T-helper 2 cell treated with Interferon-gamma antibody and Interleukin-4, amounts not matched to agents 100 ng/mL and 5 ng/mL, for 36 hours (primary cell): ENCODE results near the gene PLCXD3. TPM values are rescaled to one million over a fixed set of nuclear protein-coding genes. Genes with fewer than 3 reads are reported as not detected.
"Not testable (repeated sequence)": the region's sequence is repeated elsewhere in the genome, so short reads cannot be mapped to it uniquely, and the experiment has no call there.

Experiments
- intact Hi-C: fragments of 100-400 bp; cut with micrococcal nuclease; formaldehyde crosslinking; loops from one replicate; pipeline ENCODE4 v1.15.1; 2023
- total RNA-seq: library from RNA; stranded (reverse); gene quantifications from 2 replicates; pipeline ENCODE4 v1.2.3, GENCODE V29; 2022

PLCXD3 gene
- total RNA-seq, 1 donor from 2014 or later = not detected

GRCh38 chr5:41356786-41357185, 153.6 kb downstream of the PLCXD3 start:
- intact Hi-C loops = no loop called here

GRCh38 chr5:41349846-41350245, 160.6 kb downstream of the PLCXD3 start:
- intact Hi-C loops = no loop called here

- intact Hi-C loops = no loop called here
Measured at GRCh38 chr5:41347569-41347968, 162.8 kb downstream of the PLCXD3 start.

GRCh38 chr5:41346609-41347008, 163.8 kb downstream of the PLCXD3 start:
- intact Hi-C loops = no loop called here

- intact Hi-C loops = no loop called here
Measured at GRCh38 chr5:41345295-41345694, 165.1 kb downstream of the PLCXD3 start.

GRCh38 chr5:41339339-41339738, 171.1 kb downstream of the PLCXD3 start:
- intact Hi-C loops = no loop called here

- intact Hi-C loops = no loop called here
Measured at GRCh38 chr5:41338136-41338675, 172.2 kb downstream of the PLCXD3 start.

- intact Hi-C loops = no loop called here
Measured at GRCh38 chr5:41337724-41338123, 172.7 kb downstream of the PLCXD3 start.

- intact Hi-C loops = no loop called here
Measured at GRCh38 chr5:41337216-41337615, 173.2 kb downstream of the PLCXD3 start.

GRCh38 chr5:41336471-41336870, 173.9 kb downstream of the PLCXD3 start:
- intact Hi-C loops = no loop called here

GRCh38 chr5:41335596-41336181, 174.7 kb downstream of the PLCXD3 start:
- intact Hi-C loops = no loop called here

GRCh38 chr5:41334758-41335157, 175.6 kb downstream of the PLCXD3 start:
- intact Hi-C loops = no loop called here

GRCh38 chr5:41334221-41334620, 176.2 kb downstream of the PLCXD3 start:
- intact Hi-C loops = no loop called here

- intact Hi-C loops = no loop called here
Measured at GRCh38 chr5:41325074-41325473, 185.3 kb downstream of the PLCXD3 start.

- intact Hi-C loops = not testable (repeated sequence)
Measured at GRCh38 chr5:41322826-41323225, 187.6 kb downstream of the PLCXD3 start.

- intact Hi-C loops = no loop called here
Measured at GRCh38 chr5:41312478-41313060, 197.8 kb downstream of the PLCXD3 start.

GRCh38 chr5:41312066-41312465, 198.3 kb downstream of the PLCXD3 start:
- intact Hi-C loops = no loop called here

- intact Hi-C loops = no loop called here
Measured at GRCh38 chr5:41309275-41309674, 201.1 kb downstream of the PLCXD3 start.

GRCh38 chr5:41306005-41306404, 204.4 kb downstream of the PLCXD3 start:
- intact Hi-C loops = no loop called here

GRCh38 chr5:41305056-41305455, 205.3 kb downstream of the PLCXD3 start:
- intact Hi-C loops = no loop called here

GRCh38 chr5:41296066-41296465, 214.3 kb downstream of the PLCXD3 start:
- intact Hi-C loops = no loop called here

- intact Hi-C loops = no loop called here
Measured at GRCh38 chr5:41291323-41291722, 219.1 kb downstream of the PLCXD3 start.

- intact Hi-C loops = no loop called here
Measured at GRCh38 chr5:41290810-41291209, 219.6 kb downstream of the PLCXD3 start.
